Activated naive CD4-positive, alpha-beta T cell treated with anti-CD3 and anti-CD28 coated beads, Interleukin-2, amount 50 U/mL, for 72 hours (primary cell): ENCODE results near the gene COX7A2L. TPM values are rescaled to one million over a fixed set of nuclear protein-coding genes. Genes with fewer than 3 reads are reported as not detected.
A peak's percentile ranks its signal among the peaks of the same experiment; 100 is the strongest.

Source experiments
- ATAC-seq, 2 donors: fragments of 150-1000 bp; cut with Tn5 transposase; 2 replicates each; pipeline ENCODE4 v1.10.0; 2021; ENCODE audit warnings: mild to moderate bottlenecking in 2 of 2, moderate library complexity in 2 of 2
- DNase-seq, 2 donors: peaks; one replicate each; pipeline ENCODE4 v3.0.0; 2021 to 2022; ENCODE audit warnings: low spot score in 2 of 2
- H3K27ac Mint-ChIP-seq, 2 donors: one replicate each; pipeline ENCODE4 v1.8.0; 2022; ENCODE audit warnings: mild to moderate bottlenecking in 2 of 2, mixed read lengths in 2 of 2
- H3K36me3 Mint-ChIP-seq, 2 donors: one replicate each; pipeline ENCODE4 v1.8.0; 2022; ENCODE audit warnings: mixed read lengths in 2 of 2
- H3K9me3 Mint-ChIP-seq, 2 donors: one replicate each; pipeline ENCODE4 v1.8.0; 2022; ENCODE audit warnings: mixed read lengths in 2 of 2
- total RNA-seq, 2 donors: library from RNA; stranded (reverse); gene quantifications; one replicate each; pipeline ENCODE4 v1.2.3, GENCODE V29; 2022

COX7A2L gene
- total RNA-seq, 2 donors from 2014 or later = 82.8 to 122 TPM

GRCh38 chr2:42316910-42317309 is 44.1 kb downstream of the COX7A2L start:
- ATAC-seq (no peak), DNase-seq (no peak)
- Mint-ChIP-seq H3K9me3 (peaks cover 0 to 5% of the 10 kb centered on the region in 2 donors), H3K27ac (peak overlapping the region in 1 of 2 donors; percentile 25), H3K36me3 (peaks cover 0 to 14% of the 10 kb centered on the region in 2 donors)

GRCh38 chr2:42315844-42316470 is 45.1 kb downstream of the COX7A2L start:
- DNase-seq (no peak), ATAC-seq (no peak)
- Mint-ChIP-seq H3K36me3 (peaks cover 0 to 14% of the 10 kb centered on the region in 2 donors), H3K27ac (no peak overlapping the region), H3K9me3 (peaks cover 0 to 5% of the 10 kb centered on the region in 2 donors)

GRCh38 chr2:42314892-42315468 is 46.0 kb downstream of the COX7A2L start:
- H3K9me3 Mint-ChIP-seq = no peaks in the 10 kb centered on the region
- no peak for DNase-seq
- ATAC-seq = peak; percentile 32 to 61
- H3K36me3 Mint-ChIP-seq = peaks cover 0 to 7% of the 10 kb centered on the region in 2 donors
- H3K27ac Mint-ChIP-seq = peak overlapping the region; percentile 47 to 70

- ATAC-seq (no peak), DNase-seq (no peak)
- Mint-ChIP-seq H3K36me3 (peaks cover 0 to 10% of the 10 kb centered on the region in 2 donors), H3K27ac (peak overlapping the region in 1 of 2 donors; percentile 84), H3K9me3 (no peaks in the 10 kb centered on the region)
Observed at GRCh38 chr2:42312106-42312505, 48.9 kb downstream of the COX7A2L start.

GRCh38 chr2:42310007-42310515 is 51.0 kb downstream of the COX7A2L start:
- no peaks in the 10 kb centered on the region for H3K9me3 Mint-ChIP-seq
- DNase-seq (no peak), ATAC-seq (no peak)
- no peak overlapping the region for H3K27ac Mint-ChIP-seq
- peaks cover 0 to 22% of the 10 kb centered on the region in 2 donors for H3K36me3 Mint-ChIP-seq

- DNase-seq (no peak), ATAC-seq (no peak)
- H3K27ac Mint-ChIP-seq = no peak overlapping the region
- no peaks in the 10 kb centered on the region for H3K9me3 Mint-ChIP-seq
- peaks cover 0 to 19% of the 10 kb centered on the region in 2 donors for H3K36me3 Mint-ChIP-seq
Observed at GRCh38 chr2:42309366-42309765, 51.7 kb downstream of the COX7A2L start.

GRCh38 chr2:42307180-42307579 is 53.8 kb downstream of the COX7A2L start:
- peaks cover 8 to 30% of the 10 kb centered on the region in 2 donors for H3K36me3 Mint-ChIP-seq
- H3K27ac Mint-ChIP-seq = no peak overlapping the region
- DNase-seq (no peak), ATAC-seq (no peak)
- no peaks in the 10 kb centered on the region for H3K9me3 Mint-ChIP-seq

- peaks cover 12 to 36% of the 10 kb centered on the region in 2 donors for H3K36me3 Mint-ChIP-seq
- ATAC-seq (no peak), DNase-seq (no peak)
- H3K27ac Mint-ChIP-seq = peak overlapping the region; percentile 65 to 66
- H3K9me3 Mint-ChIP-seq = no peaks in the 10 kb centered on the region
Observed at GRCh38 chr2:42304059-42304713, 56.8 kb downstream of the COX7A2L start.

- H3K27ac Mint-ChIP-seq = peak overlapping the region; percentile 39 to 65
- DNase-seq (no peak), ATAC-seq (no peak)
- no peaks in the 10 kb centered on the region for H3K9me3 Mint-ChIP-seq
- H3K36me3 Mint-ChIP-seq = peaks cover 12 to 46% of the 10 kb centered on the region in 2 donors
Observed at GRCh38 chr2:42303252-42303651, 57.8 kb downstream of the COX7A2L start.

- H3K27ac Mint-ChIP-seq = no peak overlapping the region
- no peaks in the 10 kb centered on the region for H3K9me3 Mint-ChIP-seq
- H3K36me3 Mint-ChIP-seq = peaks cover 16 to 54% of the 10 kb centered on the region in 2 donors
Observed at GRCh38 chr2:42300527-42300926, 60.5 kb downstream of the COX7A2L start.

More at GRCh38 chr2:42300527-42300926, 60.5 kb downstream of the COX7A2L start:
- ATAC-seq (peak in 1 of 2 donors; percentile 30), DNase-seq (no peak)

Other genes with a start within 250 kb of the COX7A2L start
- 10 to 100 TPM; 56.6 to 85.7 TPM for gene EML4, start 191.9 kb downstream of the COX7A2L start, total RNA-seq
- under 1 TPM; 0.27 to 0.60 TPM for gene KCNG3, start 132.8 kb upstream of the COX7A2L start, total RNA-seq
- gene MTA3, start 207.4 kb upstream of the COX7A2L start, total RNA-seq = 10 to 100 TPM; 30.1 to 44.1 TPM